Chondrocyte (in vitro differentiated cells): ENCODE data around the gene DMD. TPM values are rescaled to one million over a fixed set of nuclear protein-coding genes. Genes with fewer than 3 reads are reported as not detected.

ENCODE experiments used
- DNase-seq: peaks from one replicate; pipeline ENCODE4 v3.0.0; 2021; ENCODE audit warnings: mixed read lengths, low spot score
- H3K27ac Mint-ChIP-seq: one replicate; pipeline ENCODE4 v1.8.0; 2021; ENCODE audit warnings: mild to moderate bottlenecking, moderate library complexity, mixed read lengths; ENCODE audit not compliant: unreplicated experiment
- H3K27me3 Mint-ChIP-seq: 2 replicates; pipeline ENCODE4 v1.8.0; 2021; ENCODE audit warnings: low read depth, mixed read lengths
- H3K36me3 Mint-ChIP-seq: 2 replicates; pipeline ENCODE4 v1.8.0; 2021; ENCODE audit warnings: low read depth, mixed read lengths
- H3K4me1 Mint-ChIP-seq: 2 replicates; pipeline ENCODE4 v1.8.0; 2021; ENCODE audit warnings: low read depth, mild to moderate bottlenecking, mixed read lengths
- H3K4me3 Mint-ChIP-seq: one replicate; pipeline ENCODE4 v1.8.0; 2021; ENCODE audit warnings: mild to moderate bottlenecking, moderate library complexity, mixed read lengths; ENCODE audit not compliant: unreplicated experiment
- H3K9me3 Mint-ChIP-seq: 2 replicates; pipeline ENCODE4 v1.8.0; 2021; ENCODE audit warnings: low read depth, mixed read lengths
- CTCF ChIP-seq: fragments of 200-600 bp; sonication (generic); IDR thresholded peaks from 2 replicates; pipeline ENCODE4 v1.5.0; 2021; ENCODE audit warnings: antibody characterized with exemption, mild to moderate bottlenecking, moderate library complexity
- total RNA-seq: library from RNA; stranded (reverse); gene quantifications from 3 replicates; pipeline ENCODE4 v1.2.1, GENCODE V29; 2021

DMD gene
- total RNA-seq, 1 donor from 2014 or later: 201 TPM

- H3K9me3 Mint-ChIP-seq: peaks cover 2% of the 10 kb centered on the region
- H3K4me3 Mint-ChIP-seq: no peak overlapping the region
- H3K27me3 Mint-ChIP-seq: no peaks in the 10 kb centered on the region
- H3K36me3 Mint-ChIP-seq: peaks cover 29% of the 10 kb centered on the region
- TF ChIP-seq CTCF: no peak
- H3K4me1 Mint-ChIP-seq: peaks cover 9% of the 10 kb centered on the region
- no peak for DNase-seq
- no peak overlapping the region for H3K27ac Mint-ChIP-seq
These were observed 2011.6 kb downstream of the DMD start for GRCh38 chrX:31199840-31200114.

- Mint-ChIP-seq H3K27me3 (no peaks in the 10 kb centered on the region), H3K4me1 (peaks cover 10% of the 10 kb centered on the region), H3K27ac (no peak overlapping the region), H3K4me3 (no peak overlapping the region), H3K9me3 (peaks cover 2% of the 10 kb centered on the region), H3K36me3 (peaks cover 30% of the 10 kb centered on the region)
- TF ChIP-seq CTCF: no peak
- no peak for DNase-seq
These were observed 2012.1 kb downstream of the DMD start for GRCh38 chrX:31199056-31199839.

GRCh38 chrX:31190221-31190975 lies 2021.0 kb downstream of the DMD start:
- H3K4me3 Mint-ChIP-seq: no peak overlapping the region
- peaks cover 13% of the 10 kb centered on the region for H3K36me3 Mint-ChIP-seq
- H3K27me3 Mint-ChIP-seq: no peaks in the 10 kb centered on the region
- no peaks in the 10 kb centered on the region for H3K9me3 Mint-ChIP-seq
- no peak for TF ChIP-seq CTCF
- H3K27ac Mint-ChIP-seq: no peak overlapping the region
- peaks cover 4% of the 10 kb centered on the region for H3K4me1 Mint-ChIP-seq
- DNase-seq: no peak

- DNase-seq: no peak
- Mint-ChIP-seq H3K9me3 (no peaks in the 10 kb centered on the region), H3K27me3 (no peaks in the 10 kb centered on the region), H3K4me3 (no peak overlapping the region), H3K36me3 (peaks cover 23% of the 10 kb centered on the region), H3K27ac (no peak overlapping the region), H3K4me1 (no peaks in the 10 kb centered on the region)
- no peak for TF ChIP-seq CTCF
These were observed 2024.5 kb downstream of the DMD start for GRCh38 chrX:31186693-31187338.

GRCh38 chrX:31185884-31186283 lies 2025.5 kb downstream of the DMD start:
- no peak for DNase-seq
- no peak overlapping the region for H3K4me3 Mint-ChIP-seq
- no peaks in the 10 kb centered on the region for H3K9me3 Mint-ChIP-seq
- H3K27ac Mint-ChIP-seq: no peak overlapping the region
- no peaks in the 10 kb centered on the region for H3K4me1 Mint-ChIP-seq
- TF ChIP-seq CTCF: no peak
- peaks cover 21% of the 10 kb centered on the region for H3K36me3 Mint-ChIP-seq
- no peaks in the 10 kb centered on the region for H3K27me3 Mint-ChIP-seq
